Suprapubic skin (tissue), 4 donors: ENCODE data around the gene NHSL1. TPM values are rescaled to one million over a fixed set of nuclear protein-coding genes. Genes with fewer than 3 reads are reported as not detected.

Source experiments
- DNase-seq, 2 donors: peaks; one replicate each; pipeline ENCODE4 v3.0.0-alpha.2; 2019; ENCODE audit warnings: low spot score in 2 of 2
- H3K27ac ChIP-seq: fragments of 200-600 bp; sonication (generic); one replicate; pipeline ENCODE4 v1.5.1; 2019
- H3K27me3 ChIP-seq: fragments of 200-600 bp; sonication (generic); one replicate; pipeline ENCODE4 v1.5.1; 2019
- H3K36me3 ChIP-seq: fragments of 200-600 bp; sonication (generic); one replicate; pipeline ENCODE4 v1.5.1; 2019
- H3K4me1 ChIP-seq: fragments of 200-600 bp; sonication (generic); one replicate; pipeline ENCODE4 v1.5.1; 2019
- H3K4me3 ChIP-seq: fragments of 200-600 bp; sonication (generic); one replicate; pipeline ENCODE4 v1.5.1; 2019; ENCODE audit warnings: mild to moderate bottlenecking
- H3K9me3 ChIP-seq: fragments of 200-600 bp; sonication (generic); one replicate; pipeline ENCODE4 v1.5.1; 2019
- CTCF ChIP-seq, 2 donors: fragments of 200-600 bp in 1 of 2; fragments of 450-650 bp in 1 of 2; sonication (generic) in 1 of 2; IDR thresholded peaks; one replicate each; pipeline ENCODE4 v1.5.1; 2016 to 2019; ENCODE audit warnings: antibody characterized with exemption in 2 of 2, mild to moderate bottlenecking in 1 of 2, moderate library complexity in 1 of 2
- EP300 ChIP-seq: sonication (generic); formaldehyde crosslinking; IDR thresholded peaks from one replicate; pipeline ENCODE4 v1.6.1; 2017; ENCODE audit warnings: antibody characterized with exemption
- POLR2A ChIP-seq, 2 donors: fragments of 450-650 bp; IDR thresholded peaks; one replicate each; pipeline ENCODE4 v1.6.1; 2017; ENCODE audit warnings: antibody characterized with exemption in 2 of 2, mild to moderate bottlenecking in 2 of 2, moderate library complexity in 2 of 2
- POLR2AphosphoS5 ChIP-seq, 3 donors: sonication (generic); formaldehyde crosslinking; IDR thresholded peaks; one replicate each; pipeline ENCODE4 v1.6.1; 2017; ENCODE audit warnings: antibody characterized with exemption in 3 of 3
- WGBS: methylation state at CpG from one replicate; pipeline ENCODE4 v1.1.5; 2018; 5-methylcytosine and 5-hydroxymethylcytosine counted together
- total RNA-seq, 4 donors: library from RNA; depleted of rRNA; stranded (reverse); fragments of >200 nt; gene quantifications; one replicate each; pipeline ENCODE4 v1.1.0, GENCODE V29; 2016

NHSL1 gene
- total RNA-seq, 4 donors from 2014 or later, result 62.6 to 105 (median 79.8) TPM

DNA sequence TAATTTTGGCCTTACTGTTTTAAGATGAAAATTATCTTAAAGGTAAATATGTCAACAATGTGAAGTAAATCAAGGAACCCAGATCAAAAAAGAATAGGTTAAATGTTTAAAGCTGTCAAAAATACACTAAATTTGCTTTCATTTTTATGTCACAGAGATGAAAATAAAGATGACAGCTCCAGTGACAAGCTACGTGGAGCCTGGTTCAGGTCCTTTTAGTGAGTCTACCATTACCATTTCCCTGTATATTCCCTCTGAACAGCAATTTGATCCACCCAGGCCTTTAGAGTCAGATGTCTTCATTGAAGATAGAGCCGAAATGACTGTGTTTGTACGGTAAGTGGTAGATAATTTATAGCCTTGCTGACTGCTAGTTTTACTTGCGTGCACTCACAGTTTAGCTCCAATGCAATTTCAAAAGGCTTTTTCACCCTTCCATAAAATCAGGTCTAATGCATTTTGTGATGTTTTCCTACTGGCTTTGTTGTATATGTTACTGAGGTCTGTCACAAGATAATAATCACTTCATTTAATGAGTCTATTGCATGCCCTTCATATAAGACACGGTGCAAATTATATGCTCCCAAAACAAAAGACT, 93.4 kb downstream of the NHSL1 start:
- Histone ChIP-seq H3K27ac (peak overlapping the region; percentile 95), H3K36me3 (peaks cover 49% of the 10 kb centered on the region), H3K4me1 (peaks cover 33% of the 10 kb centered on the region), H3K9me3 (no peaks in the 10 kb centered on the region), H3K27me3 (no peaks in the 10 kb centered on the region), H3K4me3 (peak overlapping the region; percentile 91)
- 56% methylated on average over 5 of the region's 5 CpGs for WGBS
- TF ChIP-seq POLR2A (IDR thresholded peaks at IDR 0.05) (no peak), EP300 (no peak), POLR2AphosphoS5 (IDR thresholded peaks at IDR 0.05) (no peak), CTCF (IDR thresholded peaks at IDR 0.05) (no peak)
- no peak for DNase-seq

DNA sequence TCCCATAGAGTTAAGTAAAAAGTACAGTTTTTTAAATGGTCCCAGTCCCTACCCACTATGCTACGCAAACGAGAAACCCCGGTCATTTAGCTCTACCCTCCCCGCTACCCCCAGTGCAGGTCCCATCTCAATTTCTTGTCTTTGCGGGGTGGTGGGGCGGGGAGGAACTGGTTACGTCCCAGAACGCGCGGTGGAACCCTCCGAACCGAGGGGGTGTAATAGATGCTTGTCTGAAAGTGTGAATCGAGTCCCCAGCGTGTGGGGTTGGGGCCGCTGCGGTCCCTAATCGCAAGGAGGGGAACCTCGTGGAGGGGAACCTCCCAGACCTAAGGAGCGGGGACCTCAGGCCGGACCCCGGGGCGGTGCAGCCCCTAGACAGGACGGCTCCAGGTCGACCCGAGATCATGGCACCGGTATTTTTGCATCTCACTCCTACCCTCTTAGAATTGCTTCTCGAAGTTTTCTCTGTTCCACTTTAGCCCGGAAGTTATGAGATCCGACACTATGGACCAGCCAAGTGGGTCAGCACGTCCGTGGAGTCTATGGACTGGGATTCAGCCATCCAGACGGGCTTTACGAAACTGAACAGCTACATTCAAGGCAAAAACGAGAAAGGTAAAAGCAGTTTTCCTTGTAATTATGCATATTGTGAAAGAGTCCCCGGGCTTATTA, 94.5 kb downstream of the NHSL1 start:
- peak overlapping the region; percentile 95 for H3K27ac ChIP-seq
- H3K4me1 ChIP-seq, result peaks cover 24% of the 10 kb centered on the region
- H3K27me3 ChIP-seq, result no peaks in the 10 kb centered on the region
- TF ChIP-seq CTCF (IDR thresholded peaks at IDR 0.05) (no peak), POLR2A (IDR thresholded peaks at IDR 0.05) (no peak), POLR2AphosphoS5 (IDR thresholded peaks at IDR 0.05) (no peak), EP300 (no peak)
- DNase-seq, result peak in 1 of 2 donors; percentile 84
- peak overlapping the region; percentile 91 for H3K4me3 ChIP-seq
- 2% methylated on average over 35 of the region's 35 CpGs for whole genome bisulfite sequencing
- H3K36me3 ChIP-seq, result peaks cover 41% of the 10 kb centered on the region
- no peaks in the 10 kb centered on the region for H3K9me3 ChIP-seq

GRCh38 chr6:138403801-138404665, 95.3 kb downstream of the NHSL1 start, which contains the start of gene HEBP2:
Gene HEBP2 (plus strand): TSS chr6:138404223. CDS start chr6:138404496, 273 bp downstream.
- Histone ChIP-seq H3K4me3 (peak within 1 kb of the TSS; percentile 91), H3K9me3 (no peaks in the 10 kb centered on the region), H3K36me3 (peaks cover 33% of the 10 kb centered on the region), H3K27ac (peak within 1 kb of the TSS; percentile 95), H3K4me1 (peaks cover 19% of the 10 kb centered on the region), H3K27me3 (no peaks in the 10 kb centered on the region)
- TF ChIP-seq POLR2AphosphoS5 (IDR thresholded peaks at IDR 0.05), result peak in 2 of 3 donors; percentile 51 to 65
- TF ChIP-seq POLR2A (IDR thresholded peaks at IDR 0.05), result peak in 1 of 2 donors; percentile 68
- no peak for TF ChIP-seq EP300
- peak in 1 of 2 donors; percentile 56 for TF ChIP-seq CTCF (IDR thresholded peaks at IDR 0.05)
- DNase-seq, result peak; percentile 97 to 98
- WGBS, result under 1% methylated on average over 33 of the region's 92 CpGs

DNA sequence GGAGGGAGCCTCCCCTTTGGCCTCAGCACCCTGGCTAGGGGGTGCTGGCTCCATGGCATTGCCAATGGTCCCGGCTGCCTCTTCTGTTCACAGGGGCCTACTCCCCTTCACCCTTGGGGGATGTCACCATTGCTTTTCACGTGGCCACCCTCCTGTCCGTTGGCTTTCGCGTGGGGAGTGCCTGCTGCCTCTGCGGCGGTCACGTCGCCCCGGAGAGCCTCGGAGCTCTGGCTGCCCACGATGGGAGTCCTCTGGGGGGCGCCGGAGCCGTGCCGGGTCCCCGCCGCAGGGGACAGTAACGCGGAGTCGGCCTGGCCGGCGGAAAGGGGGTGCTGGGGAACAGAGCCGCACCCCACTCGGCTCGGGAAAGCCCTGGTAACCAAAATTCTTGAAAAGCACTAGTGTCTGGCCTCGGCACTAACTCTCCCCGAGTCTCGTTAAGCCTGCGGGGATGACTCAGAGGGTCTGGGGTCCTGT, 95.9 kb downstream of the NHSL1 start:
- H3K27ac ChIP-seq, result peak overlapping the region; percentile 95
- 0% methylated on average over 11 of the region's 30 CpGs for WGBS
- TF ChIP-seq EP300, result no peak
- TF ChIP-seq POLR2A (IDR thresholded peaks at IDR 0.05), result no peak
- no peak for TF ChIP-seq POLR2AphosphoS5 (IDR thresholded peaks at IDR 0.05)
- TF ChIP-seq CTCF (IDR thresholded peaks at IDR 0.05), result no peak
- H3K36me3 ChIP-seq, result peaks cover 26% of the 10 kb centered on the region
- no peaks in the 10 kb centered on the region for H3K27me3 ChIP-seq
- DNase-seq, result peak in 1 of 2 donors; percentile 76
- peak overlapping the region; percentile 91 for H3K4me3 ChIP-seq
- peaks cover 19% of the 10 kb centered on the region for H3K4me1 ChIP-seq
- no peaks in the 10 kb centered on the region for H3K9me3 ChIP-seq
